K562 (cell line): ENCODE results near the gene ALOXE3. TPM values are rescaled to one million over a fixed set of nuclear protein-coding genes. Genes with fewer than 3 reads are reported as not detected.

Experiments used
- BMI1 ChIP-seq: fragments of 150-350 bp; IDR thresholded peaks from 2 replicates; pipeline ENCODE4 v1.6.1; 2014; ENCODE audit warnings: low read length
- CREM ChIP-seq: IDR thresholded peaks from 2 replicates; pipeline ENCODE4 v1.6.1; 2014; ENCODE audit warnings: antibody characterized with exemption, low read depth
- DEAF1 ChIP-seq: fragments of 450-650 bp; formaldehyde crosslinking; IDR thresholded peaks from 2 replicates; pipeline ENCODE4 v1.4.0; 2020; ENCODE audit warnings: mild to moderate bottlenecking, moderate library complexity
- EP400 ChIP-seq: fragments of 450-650 bp; IDR thresholded peaks from 2 replicates; pipeline ENCODE4 v1.6.1; 2017; ENCODE audit warnings: antibody characterized with exemption, mild to moderate bottlenecking, moderate library complexity
- ETV6 ChIP-seq, 3 experiments: fragments of 150-350 bp in 1 of 3; sonication (generic) in 1 of 3; formaldehyde crosslinking in 1 of 3; IDR thresholded peaks; 2 replicates each; pipeline versions ENCODE4 v1.6.1 to v1.8.0; 2014 to 2022; ENCODE audit warnings: borderline replicate concordance in 2 of 3, low read depth in 2 of 3, antibody characterized with exemption in 1 of 3, low read length in 1 of 3, mild to moderate bottlenecking in 1 of 3, missing genetic modification reagents in 1 of 3
- FOXP1 ChIP-seq: sonication (generic); formaldehyde crosslinking; IDR thresholded peaks from 2 replicates; pipeline ENCODE4 v1.8.0; 2022; ENCODE audit warnings: mild to moderate bottlenecking, missing genetic modification reagents
- HNRNPL ChIP-seq: fragments of 200-400 bp; formaldehyde crosslinking; IDR thresholded peaks from 2 replicates; pipeline ENCODE4 v1.6.1; 2017; ENCODE audit warnings: low read depth, mild to moderate bottlenecking, low read length
- MCM3 ChIP-seq: fragments of 450-650 bp; IDR thresholded peaks from 2 replicates; pipeline ENCODE4 v1.6.1; 2016
- MXI1 ChIP-seq: IDR thresholded peaks from 2 replicates; pipeline ENCODE4 v1.6.1; 2011; ENCODE audit warnings: low read depth, mild to moderate bottlenecking, improper control_type of control experiment, low read length
- TBL1XR1 ChIP-seq, 2 experiments: IDR thresholded peaks; 2 replicates each; pipeline ENCODE4 v1.6.1; 2012; ENCODE audit warnings: improper control_type of control experiment in 2 of 2, low read length in 2 of 2, mild to moderate bottlenecking in 1 of 2
- TCF15 ChIP-seq: fragments of 250-450 bp; sonication (Bioruptor Pico); IDR thresholded peaks from 2 replicates; pipeline ENCODE4 v1.8.0; 2022; ENCODE audit warnings: moderate library complexity, mild to moderate bottlenecking, inconsistent platforms
- ZNF239 ChIP-seq: fragments of 250-450 bp; sonication (Bioruptor Pico); IDR thresholded peaks from 2 replicates; pipeline ENCODE4 v1.4.0; 2020; ENCODE audit warnings: mild to moderate bottlenecking
- ZNF318 ChIP-seq, 2 experiments: fragments of 450-650 bp; IDR thresholded peaks; 2 replicates each; pipeline ENCODE4 v1.6.1; 2016; ENCODE audit warnings: mild to moderate bottlenecking in 2 of 2, borderline replicate concordance in 1 of 2, low read depth in 1 of 2, moderate library complexity in 1 of 2
- ZNF655 ChIP-seq: fragments of 250-450 bp; sonication (Bioruptor Pico); IDR thresholded peaks from 2 replicates; pipeline ENCODE4 v1.5.0; 2021
- polyA plus RNA-seq, 8 experiments: library from polyadenylated mRNA; depleted of rRNA in 4 of 8; stranded (reverse) in 5 of 8; unstranded in 3 of 8; fragments of >200 nt; fragmentation: Nextera tagmentation in 2 of 8; fragmentation: Illumina TruSeq in 1 of 8; extraction: Ambion mirVana in 2 of 8; extraction: Trizol in 1 of 8; gene quantifications; 2 replicates each; pipeline versions ENCODE4 v1.2.1 to v1.2.3, GENCODE V29; 2011 to 2014; ENCODE audit warnings: inconsistent platforms in 1 of 8, missing spikeins in 1 of 8
- total RNA-seq, 7 experiments: library from RNA; depleted of rRNA in 6 of 7; stranded (reverse); fragments of >200 nt in 6 of 7; fragmentation: Illumina TruSeq in 2 of 7; extraction: Trizol in 2 of 7; gene quantifications; 2 replicates each; pipeline versions ENCODE4 v1.2.1 to v1.2.3, GENCODE V29; 2011 to 2021; ENCODE audit warnings: low replicate concordance in 1 of 7
- TF ChIP-seq, protein P1 (sequence below): sonication (generic); formaldehyde crosslinking; IDR thresholded peaks from 2 replicates; pipeline ENCODE4 v1.8.0; 2022; ENCODE audit warnings: mild to moderate bottlenecking, missing genetic modification reagents

ALOXE3 gene
- total and polyA plus RNA-seq, 9 of the 15 experiments (the other 6 are each of a cell fraction or from before 2014, with no cell fraction given), result 0.04 TPM; not detected in 8

GRCh38 chr17:8152112-8152775 lies 33.9 kb upstream of the ALOXE3 start, which contains the start of gene PER1 (continued):
- TF ChIP-seq ZNF318 (IDR thresholded peaks at IDR 0.05; ENCODE audit: borderline replicate concordance in 1 of 2, low read depth in 1 of 2), result no peak
- TF ChIP-seq BMI1, result no peak
- TF ChIP-seq DEAF1, result no peak
- no peak for TF ChIP-seq ZNF655 (CRISPR knock-in tag)
- TF ChIP-seq, protein P1, sequence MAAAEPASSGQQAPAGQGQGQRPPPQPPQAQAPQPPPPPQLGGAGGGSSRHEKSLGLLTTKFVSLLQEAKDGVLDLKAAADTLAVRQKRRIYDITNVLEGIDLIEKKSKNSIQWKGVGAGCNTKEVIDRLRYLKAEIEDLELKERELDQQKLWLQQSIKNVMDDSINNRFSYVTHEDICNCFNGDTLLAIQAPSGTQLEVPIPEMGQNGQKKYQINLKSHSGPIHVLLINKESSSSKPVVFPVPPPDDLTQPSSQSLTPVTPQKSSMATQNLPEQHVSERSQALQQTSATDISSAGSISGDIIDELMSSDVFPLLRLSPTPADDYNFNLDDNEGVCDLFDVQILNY, result no peak
- TF ChIP-seq TBL1XR1 (IDR thresholded peaks at IDR 0.05; ENCODE audit: low read length in 2 of 2), result peak in 1 of 2 experiments; percentile 58; a peak in 1 of 4 replicates
- no peak for TF ChIP-seq FOXP1 (CRISPR knock-in tag)
- no peak for TF ChIP-seq MCM3
- TF ChIP-seq ZNF239 (CRISPR knock-in tag), result no peak
- TF ChIP-seq CREM, result no peak
- peak; percentile 86 for TF ChIP-seq HNRNPL
- no peak for TF ChIP-seq ETV6 (IDR thresholded peaks at IDR 0.05; ENCODE audit: borderline replicate concordance in 1 of 2, low read depth in 2 of 2, low read length in 1 of 2)
- no peak for TF ChIP-seq ETV6 (CRISPR knock-in tag; IDR thresholded peaks at IDR 0.05; ENCODE audit: borderline replicate concordance)
- TF ChIP-seq EP400, result peak; percentile 52; the same call in 1 of the 2 replicates
- no peak for TF ChIP-seq TCF15 (CRISPR knock-in tag)
- TF ChIP-seq MXI1, result peak; percentile 65; the same call in 1 of the 2 replicates
